Adrenal gland (tissue), 5 donors: ENCODE results near the gene SRCAP.

Experiments
- CTCF ChIP-seq, 6 experiments: fragments of 450-650 bp in 4 of 6; fragments of 200-600 bp in 2 of 6; sonication (generic) in 1 of 6; IDR thresholded peaks; 1 replicate in 5 of 6; 2 replicates in 1 of 6; pipeline versions ENCODE4 v1.5.1 to v1.8.0; 2016 to 2021; ENCODE audit warnings: antibody characterized with exemption in 6 of 6, mild to moderate bottlenecking in 2 of 6, moderate library complexity in 1 of 6
- POLR2A ChIP-seq, 2 donors: fragments of 450-650 bp; IDR thresholded peaks; one replicate each; pipeline ENCODE4 v1.6.1; 2017; ENCODE audit warnings: antibody characterized with exemption in 2 of 2, mild to moderate bottlenecking in 2 of 2, moderate library complexity in 1 of 2
- donor health status: DM: no; HTN: no; CAD: no.

- peak in 2 of 6 experiments; percentile 23 to 24 for TF ChIP-seq CTCF (IDR thresholded peaks at IDR 0.05)
- peak in 1 of 2 donors; percentile 31 for TF ChIP-seq POLR2A (IDR thresholded peaks at IDR 0.05)
Observed at GRCh38 chr16:30786936-30787612, 88.1 kb downstream of the SRCAP start, which contains the start of gene ZNF629.
